ENCODE measurements around the gene NKD1.

GRCh38 chr16:50678531-50678930 is 130.3 kb downstream of the NKD1 start:
- TF ChIP-seq CTCF (conservative IDR thresholded peaks at IDR 0.05; ENCODE audit: low read length) (no peak), EZH2phosphoT487 (IDR thresholded peaks at IDR 0.05; ENCODE audit: borderline replicate concordance) (no peak)

Measured in Loucy (cell line).